Mammary epithelial cell (primary cell): ENCODE measurements around the gene MEIS3.

Experiments
- EZH2 ChIP-seq: IDR thresholded peaks from 2 replicates; pipeline ENCODE4 v1.6.1; 2012; ENCODE audit warnings: low read length, inconsistent platforms, borderline replicate concordance
- TF ChIP-seq, protein P1 (sequence below), 2 donors: IDR thresholded peaks in 1 of 2; conservative IDR thresholded peaks in 1 of 2; 2 replicates each; pipeline ENCODE4 v1.5.1; 2011 to 2012; ENCODE audit warnings: inconsistent platforms in 2 of 2, low read length in 2 of 2, mild to moderate bottlenecking in 2 of 2, control low read depth in 1 of 2, low read depth in 1 of 2; ENCODE audit not compliant: insufficient read depth in 1 of 2; ENCODE audit errors: extremely low read depth in 1 of 2

DNA sequence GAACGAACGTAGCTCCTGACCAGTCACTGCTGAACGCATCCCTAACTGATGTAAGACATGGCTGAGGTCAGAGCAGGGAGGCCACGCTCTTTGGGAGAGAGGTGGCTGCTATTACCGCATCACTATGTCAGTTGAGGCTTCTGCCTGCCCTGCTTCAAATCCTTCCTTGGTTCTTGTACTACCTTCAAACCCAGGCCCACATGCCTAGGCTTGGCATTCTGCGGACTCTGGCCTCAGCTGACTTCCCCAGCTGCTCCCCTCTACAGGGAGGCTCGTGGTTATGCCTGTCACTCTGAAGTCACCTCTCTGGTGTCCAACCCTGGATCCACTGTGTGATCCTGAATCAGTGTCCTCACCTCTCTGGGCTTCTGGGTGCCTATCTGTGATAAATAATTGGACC, 14.8 kb upstream of the MEIS3 start:
- TF ChIP-seq, protein P1, sequence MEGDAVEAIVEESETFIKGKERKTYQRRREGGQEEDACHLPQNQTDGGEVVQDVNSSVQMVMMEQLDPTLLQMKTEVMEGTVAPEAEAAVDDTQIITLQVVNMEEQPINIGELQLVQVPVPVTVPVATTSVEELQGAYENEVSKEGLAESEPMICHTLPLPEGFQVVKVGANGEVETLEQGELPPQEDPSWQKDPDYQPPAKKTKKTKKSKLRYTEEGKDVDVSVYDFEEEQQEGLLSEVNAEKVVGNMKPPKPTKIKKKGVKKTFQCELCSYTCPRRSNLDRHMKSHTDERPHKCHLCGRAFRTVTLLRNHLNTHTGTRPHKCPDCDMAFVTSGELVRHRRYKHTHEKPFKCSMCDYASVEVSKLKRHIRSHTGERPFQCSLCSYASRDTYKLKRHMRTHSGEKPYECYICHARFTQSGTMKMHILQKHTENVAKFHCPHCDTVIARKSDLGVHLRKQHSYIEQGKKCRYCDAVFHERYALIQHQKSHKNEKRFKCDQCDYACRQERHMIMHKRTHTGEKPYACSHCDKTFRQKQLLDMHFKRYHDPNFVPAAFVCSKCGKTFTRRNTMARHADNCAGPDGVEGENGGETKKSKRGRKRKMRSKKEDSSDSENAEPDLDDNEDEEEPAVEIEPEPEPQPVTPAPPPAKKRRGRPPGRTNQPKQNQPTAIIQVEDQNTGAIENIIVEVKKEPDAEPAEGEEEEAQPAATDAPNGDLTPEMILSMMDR (conservative IDR thresholded peaks at IDR 0.05 in 1 of 2, IDR thresholded peaks at IDR 0.05 in 1 of 2; ENCODE audit: extremely low read depth in 1 of 2, insufficient read depth in 1 of 2, low read depth in 1 of 2, low read length in 2 of 2): no peak
- no peak for TF ChIP-seq EZH2
